Calu3 (cell line): ENCODE measurements around the gene POLR3H. TPM values are rescaled to one million over a fixed set of nuclear protein-coding genes. Genes with fewer than 3 reads are reported as not detected.

ENCODE experiments used
- BruUV-seq: library from RNA; stranded (reverse); fragments of 400-500 nt; replicated peaks from 2 replicates; lab custom pipeline; 2021; lab: Mats Ljungman, UMichigan
- CTCF ChIA-PET: fragments of 300-600 bp; sonication (Branson Sonifier 250); formaldehyde crosslinking; loops from one replicate; lab custom pipeline; 2022; ENCODE audit warnings: antibody characterized with exemption; lab: Charles Lee
- DNase-seq: peaks from one replicate; pipeline ENCODE4 v3.0.0; 2022
- H3K27ac Mint-ChIP-seq: one replicate; pipeline ENCODE4 v1.8.0; 2022; ENCODE audit warnings: mixed read lengths; ENCODE audit not compliant: unreplicated experiment
- H3K27me3 Mint-ChIP-seq: one replicate; pipeline ENCODE4 v1.8.0; 2022; ENCODE audit warnings: mixed read lengths; ENCODE audit not compliant: unreplicated experiment
- H3K36me3 Mint-ChIP-seq: one replicate; pipeline ENCODE4 v1.8.0; 2022; ENCODE audit warnings: mild to moderate bottlenecking, moderate library complexity, mixed read lengths; ENCODE audit not compliant: insufficient read depth, unreplicated experiment
- H3K4me1 Mint-ChIP-seq: one replicate; pipeline ENCODE4 v1.8.0; 2022; ENCODE audit warnings: mild to moderate bottlenecking, low read depth, mixed read lengths; ENCODE audit not compliant: unreplicated experiment
- H3K4me3 Mint-ChIP-seq: one replicate; pipeline ENCODE4 v1.8.0; 2022; ENCODE audit warnings: mild to moderate bottlenecking, low read depth, moderate library complexity, mixed read lengths; ENCODE audit not compliant: unreplicated experiment
- H3K9me3 Mint-ChIP-seq: one replicate; pipeline ENCODE4 v1.8.0; 2022; ENCODE audit warnings: low read depth, mixed read lengths; ENCODE audit not compliant: unreplicated experiment
- intact Hi-C: fragments of 100-400 bp; cut with micrococcal nuclease; formaldehyde crosslinking; loops from one replicate; pipeline ENCODE4 v1.10.0; 2022; ENCODE audit not compliant: unreplicated experiment
- total RNA-seq: library from RNA; stranded (reverse); gene quantifications from 2 replicates; pipeline ENCODE4 v1.2.3, GENCODE V29; 2022
- TF ChIP-seq, protein P1 (sequence below): fragments of 200-600 bp; IDR thresholded peaks from one replicate; pipeline ENCODE4 v1.8.0; 2022; ENCODE audit warnings: antibody characterized with exemption; ENCODE audit not compliant: unreplicated experiment

POLR3H gene
- total RNA-seq, 1 experiment from 2014 or later: 49.7 TPM

DNA sequence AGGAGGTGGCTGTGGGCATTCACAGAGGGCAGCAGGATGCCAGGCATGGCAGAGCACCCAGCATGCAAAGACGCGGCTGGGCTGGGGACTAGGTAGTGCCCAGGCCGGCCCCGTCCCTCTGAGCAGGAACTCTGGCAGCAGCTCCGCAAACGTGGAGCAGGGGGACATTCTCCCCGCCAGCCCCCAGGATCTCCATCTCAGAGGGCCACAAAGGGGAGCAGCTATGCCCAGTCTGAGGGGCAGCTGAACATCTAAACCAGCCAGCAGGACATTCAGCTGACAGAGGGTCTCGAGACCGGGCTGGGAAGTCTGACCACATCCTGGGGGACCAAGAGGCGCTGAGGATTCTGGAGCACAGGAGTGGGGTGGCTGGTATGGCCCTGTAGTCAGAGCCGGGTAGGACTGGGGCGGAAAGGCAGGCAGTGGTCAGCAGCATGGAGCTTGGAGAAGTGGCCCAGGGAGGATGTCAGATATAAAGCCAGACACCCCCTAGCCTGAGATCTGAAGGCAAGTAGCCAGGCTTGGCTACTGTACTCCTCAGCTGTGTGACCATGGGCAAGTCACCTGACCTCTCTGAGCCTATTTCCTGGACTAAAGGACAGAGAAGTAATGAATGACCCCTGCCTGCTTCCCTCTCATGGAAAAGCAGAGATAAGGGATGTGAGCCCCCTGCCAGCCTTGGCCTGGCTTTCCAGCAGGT is 35.2 kb upstream of the POLR3H start:
- Mint-ChIP-seq H3K27me3 (peaks cover 16% of the 10 kb centered on the region), H3K9me3 (no peaks in the 10 kb centered on the region), H3K4me3 (no peak overlapping the region), H3K36me3 (peaks cover 10% of the 10 kb centered on the region), H3K27ac (no peak overlapping the region), H3K4me1 (peaks cover 2% of the 10 kb centered on the region)
- CTCF ChIA-PET: no interaction called here
- BruUV-seq: no TSS peak
- DNase-seq: no peak
- intact Hi-C loops: no loop called here
- TF ChIP-seq, protein P1, sequence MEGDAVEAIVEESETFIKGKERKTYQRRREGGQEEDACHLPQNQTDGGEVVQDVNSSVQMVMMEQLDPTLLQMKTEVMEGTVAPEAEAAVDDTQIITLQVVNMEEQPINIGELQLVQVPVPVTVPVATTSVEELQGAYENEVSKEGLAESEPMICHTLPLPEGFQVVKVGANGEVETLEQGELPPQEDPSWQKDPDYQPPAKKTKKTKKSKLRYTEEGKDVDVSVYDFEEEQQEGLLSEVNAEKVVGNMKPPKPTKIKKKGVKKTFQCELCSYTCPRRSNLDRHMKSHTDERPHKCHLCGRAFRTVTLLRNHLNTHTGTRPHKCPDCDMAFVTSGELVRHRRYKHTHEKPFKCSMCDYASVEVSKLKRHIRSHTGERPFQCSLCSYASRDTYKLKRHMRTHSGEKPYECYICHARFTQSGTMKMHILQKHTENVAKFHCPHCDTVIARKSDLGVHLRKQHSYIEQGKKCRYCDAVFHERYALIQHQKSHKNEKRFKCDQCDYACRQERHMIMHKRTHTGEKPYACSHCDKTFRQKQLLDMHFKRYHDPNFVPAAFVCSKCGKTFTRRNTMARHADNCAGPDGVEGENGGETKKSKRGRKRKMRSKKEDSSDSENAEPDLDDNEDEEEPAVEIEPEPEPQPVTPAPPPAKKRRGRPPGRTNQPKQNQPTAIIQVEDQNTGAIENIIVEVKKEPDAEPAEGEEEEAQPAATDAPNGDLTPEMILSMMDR: no peak

DNA sequence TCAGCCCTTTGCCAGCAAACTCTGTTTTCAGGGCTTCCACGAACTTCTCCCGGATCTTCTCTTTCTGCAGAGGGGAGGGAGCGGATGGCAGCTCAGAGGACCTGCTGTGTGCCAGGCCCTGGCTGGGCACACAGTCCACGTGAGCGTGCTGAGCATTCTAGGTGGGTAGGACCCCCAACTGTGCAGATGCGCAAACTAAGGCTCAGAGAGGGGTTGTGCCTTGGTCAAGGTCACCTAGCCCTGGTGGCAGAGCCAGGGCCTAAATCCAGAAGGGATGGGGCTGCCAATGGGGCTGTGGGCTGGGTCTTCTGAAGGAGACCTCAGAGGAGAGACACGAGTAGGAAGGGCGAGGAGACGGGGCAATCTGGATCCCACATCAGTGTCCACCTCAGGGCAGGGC is 34.5 kb upstream of the POLR3H start:
- no TSS peak for BruUV-seq
- Mint-ChIP-seq H3K27me3 (peaks cover 16% of the 10 kb centered on the region), H3K36me3 (peaks cover 10% of the 10 kb centered on the region), H3K4me3 (no peak overlapping the region), H3K4me1 (no peaks in the 10 kb centered on the region), H3K27ac (no peak overlapping the region), H3K9me3 (no peaks in the 10 kb centered on the region)
- CTCF ChIA-PET: interaction anchor here (2.8 kb wide), 1 partner anchor 19 kb away, joined by 16 read pairs; no protein-coding TSS in a partner anchor
- DNase-seq: no peak
- TF ChIP-seq, protein P1: no peak
- intact Hi-C loops: no loop called here

DNA sequence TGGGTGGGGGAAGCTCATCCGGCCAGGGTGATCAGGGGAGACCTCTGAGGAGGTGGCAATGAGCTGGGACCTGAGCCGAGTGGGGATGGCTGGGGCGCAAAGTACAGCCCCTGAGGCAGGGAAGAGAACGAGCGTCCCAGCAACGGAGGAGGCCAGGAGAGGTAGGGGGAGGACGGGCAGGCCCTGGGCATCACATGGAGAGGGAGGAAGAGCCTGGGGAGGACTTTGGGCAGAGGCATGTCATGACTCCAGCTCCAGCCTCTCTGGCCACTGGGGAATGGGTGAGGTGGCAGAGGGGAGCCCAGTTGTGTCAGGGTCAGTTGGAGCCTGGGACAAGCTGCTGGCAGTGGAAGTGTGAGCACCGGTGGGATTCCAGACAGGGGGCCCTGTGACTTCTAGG is 33.8 kb upstream of the POLR3H start:
- H3K36me3 Mint-ChIP-seq: peaks cover 5% of the 10 kb centered on the region
- no peak overlapping the region for H3K27ac Mint-ChIP-seq
- H3K27me3 Mint-ChIP-seq: peaks cover 14% of the 10 kb centered on the region
- TF ChIP-seq, protein P1: no peak
- BruUV-seq: no TSS peak
- no peak overlapping the region for H3K4me3 Mint-ChIP-seq
- CTCF ChIA-PET: interaction anchor here (0.5 to 2.8 kb wide), 4 partner anchors 19 to 1528 kb away, joined by 4 to 16 read pairs (median 4); partner anchors contain the start of gene POLR3H
- intact Hi-C loops: no loop called here
- DNase-seq: no peak
- no peaks in the 10 kb centered on the region for H3K9me3 Mint-ChIP-seq
- no peaks in the 10 kb centered on the region for H3K4me1 Mint-ChIP-seq

DNA sequence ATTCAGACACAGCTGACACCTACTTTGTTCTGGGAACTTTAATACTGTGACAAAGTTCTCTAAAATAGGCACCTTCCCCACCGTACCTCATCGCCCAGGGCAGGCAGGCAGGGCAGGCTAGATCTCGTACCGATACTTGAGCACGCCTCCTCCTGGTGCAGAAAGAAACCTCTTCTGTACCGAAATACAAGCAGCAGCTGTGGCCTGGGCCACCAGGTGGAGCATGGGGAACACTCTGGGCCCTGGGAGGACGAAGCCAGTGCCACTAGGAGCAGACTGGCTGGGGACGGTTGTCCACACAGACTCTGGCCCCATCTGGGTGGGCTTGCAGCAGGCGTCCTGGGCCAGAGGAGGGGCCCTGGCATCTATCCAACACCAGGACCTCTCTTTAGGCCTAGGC is 32.6 kb upstream of the POLR3H start:
- peaks cover 5% of the 10 kb centered on the region for H3K36me3 Mint-ChIP-seq
- TSS peak; percentile 55 for BruUV-seq
- DNase-seq: peak; percentile 79
- no peaks in the 10 kb centered on the region for H3K9me3 Mint-ChIP-seq
- CTCF ChIA-PET: interaction anchor here (0.7 to 2.8 kb wide), 5 partner anchors 9 to 33 kb away, joined by 3 to 16 read pairs (median 4); partner anchors contain the start of genes PMM1 and POLR3H
- H3K27me3 Mint-ChIP-seq: peaks cover 1% of the 10 kb centered on the region
- no peak overlapping the region for H3K4me3 Mint-ChIP-seq
- intact Hi-C loops: loop anchor here (1.0 kb wide), 1 partner anchor 20 kb away; no protein-coding TSS in a partner anchor
- TF ChIP-seq, protein P1: peak; percentile 71
- no peaks in the 10 kb centered on the region for H3K4me1 Mint-ChIP-seq
- H3K27ac Mint-ChIP-seq: no peak overlapping the region
